Measurements from ENCODE around the gene MYO1H.
A peak's percentile ranks its signal among the peaks of the same experiment; 100 is the strongest.

MYO1H gene

GRCh38 chr12:109347589-109347988 is at the start of gene MYO1H:
Gene MYO1H, plus strand, starts transcription at chr12:109347900. Its CDS starts 61 bp downstream, at chr12:109347961.
- ChIA-PET POLR2A (ENCODE audit: low non-redundant PET) (no interaction called here), CTCF (no interaction called here)
- no peak for DNase-seq (ENCODE audit: low spot score)
- no peak within 1 kb of the TSS for H3K27ac ChIP-seq
- no peak for TF ChIP-seq CTCF (conservative IDR thresholded peaks at IDR 0.05; ENCODE audit: low read depth)

GRCh38 chr12:109299849-109300248 is 47.9 kb upstream of the MYO1H start:
- H3K27ac ChIP-seq, result no peak overlapping the region
- no peak for DNase-seq (ENCODE audit: low spot score)
- ChIA-PET POLR2A (ENCODE audit: low non-redundant PET) (no interaction called here), CTCF (no interaction called here)
- TF ChIP-seq CTCF (conservative IDR thresholded peaks at IDR 0.05; ENCODE audit: low read depth), result no peak

- ChIA-PET CTCF (interaction anchor here (0.6 to 2.0 kb wide), 5 partner anchors 14 to 1344 kb away, joined by 3 to 8 read pairs (median 3); no protein-coding TSS in a partner anchor), POLR2A (ENCODE audit: low non-redundant PET) (no interaction called here)
- TF ChIP-seq CTCF (conservative IDR thresholded peaks at IDR 0.05; ENCODE audit: low read depth), result no peak
- no peak for DNase-seq (ENCODE audit: low spot score)
- no peak overlapping the region for H3K27ac ChIP-seq
Observed at GRCh38 chr12:109301643-109302168, 46.0 kb upstream of the MYO1H start.

- ChIA-PET CTCF (interaction anchor here (0.5 to 2.0 kb wide), 5 partner anchors 13 to 1234 kb away, joined by 3 to 8 read pairs (median 4); no protein-coding TSS in a partner anchor), POLR2A (ENCODE audit: low non-redundant PET) (no interaction called here)
- DNase-seq (ENCODE audit: low spot score), result peak; percentile 28
- no peak overlapping the region for H3K27ac ChIP-seq
- TF ChIP-seq CTCF (conservative IDR thresholded peaks at IDR 0.05; ENCODE audit: low read depth), result no peak; the same call in 1 of the 2 replicates
Observed at GRCh38 chr12:109302358-109302757, 45.3 kb upstream of the MYO1H start.

GRCh38 chr12:109302770-109303169 is 44.9 kb upstream of the MYO1H start:
- DNase-seq (ENCODE audit: low spot score), result no peak
- no peak for TF ChIP-seq CTCF (conservative IDR thresholded peaks at IDR 0.05; ENCODE audit: low read depth)
- CTCF ChIA-PET, result interaction anchor here (0.5 to 2.0 kb wide), 4 partner anchors 13 to 88 kb away, joined by 3 to 8 read pairs (median 4); no protein-coding TSS in a partner anchor
- POLR2A ChIA-PET (ENCODE audit: low non-redundant PET), result no interaction called here
- no peak overlapping the region for H3K27ac ChIP-seq

- CTCF ChIA-PET, result no interaction called here
Observed at GRCh38 chr12:109304485-109304884, 43.2 kb upstream of the MYO1H start.

More at GRCh38 chr12:109304485-109304884, 43.2 kb upstream of the MYO1H start:
- POLR2A ChIA-PET (ENCODE audit: low non-redundant PET), result no interaction called here
- no peak for DNase-seq (ENCODE audit: low spot score)
- no peak overlapping the region for H3K27ac ChIP-seq
- no peak for TF ChIP-seq CTCF (conservative IDR thresholded peaks at IDR 0.05; ENCODE audit: low read depth)

All from RWPE1 (cell line).